ENCODE results near the gene CDH22.

DNA sequence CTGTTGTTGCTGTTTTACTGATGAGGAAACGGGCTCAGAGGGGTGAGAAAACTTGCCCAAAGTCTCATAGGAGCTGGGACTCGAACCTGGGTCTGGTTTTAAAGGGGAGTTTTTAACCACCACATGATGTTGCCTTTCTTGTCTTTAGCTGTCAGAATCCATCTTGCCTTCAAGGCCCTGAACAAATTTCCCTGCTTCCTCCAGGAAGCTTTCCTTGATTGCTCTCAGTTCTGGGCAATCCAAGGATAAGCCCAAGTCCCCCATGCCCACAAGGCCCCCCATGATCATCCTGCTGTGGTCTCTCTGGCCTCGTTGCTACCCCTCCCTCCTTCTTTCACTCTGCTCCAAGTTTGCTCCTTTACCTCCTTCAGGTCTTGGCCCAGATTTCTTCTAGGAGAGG, 116.7 kb downstream of the CDH22 start:
- TF ChIP-seq POLR2A (IDR thresholded peaks at IDR 0.05) (no peak), CTCF (IDR thresholded peaks at IDR 0.05) (no peak)
